ENCODE data around the gene LTA4H.

GRCh38 chr12:95970905-95971304 is 64.5 kb downstream of the LTA4H start:
- TF ChIP-seq CTCF (IDR thresholded peaks at IDR 0.05; ENCODE audit: low read length) (no peak), EZH2 (optimal IDR thresholded peaks at IDR 0.05; ENCODE audit: low read depth, low read length) (no peak), EZH2phosphoT487 (IDR thresholded peaks at IDR 0.05; ENCODE audit: low read length) (no peak)

Measured in MM.1S (cell line).